Karpas-422 (cell line): ENCODE results near the gene ADGRA1. TPM values are rescaled to one million over a fixed set of nuclear protein-coding genes. Genes with fewer than 3 reads are reported as not detected.

ENCODE experiments used
- DNase-seq: peaks from one replicate; pipeline ENCODE4 v3.0.0-alpha.2; 2015
- H2AFZ ChIP-seq: fragments of 200-600 bp; sonication (generic); 2 replicates; pipeline ENCODE4 v1.6.1; 2014; ENCODE audit warnings: antibody characterized with exemption, low read length, mixed read lengths
- H3K27ac ChIP-seq: fragments of 200-600 bp; sonication (generic); 2 replicates; pipeline ENCODE4 v1.5.1; 2014; ENCODE audit warnings: mild to moderate bottlenecking, low read length, moderate library complexity
- H3K27me3 ChIP-seq: fragments of 200-600 bp; sonication (generic); 2 replicates; pipeline ENCODE4 v1.6.1; 2014; ENCODE audit warnings: low read length, mixed read lengths
- H3K36me3 ChIP-seq: fragments of 200-600 bp; sonication (generic); 2 replicates; pipeline ENCODE4 v1.6.1; 2014; ENCODE audit warnings: low read length, mixed read lengths; ENCODE audit not compliant: insufficient read depth
- H3K4me1 ChIP-seq: fragments of 200-600 bp; sonication (generic); 2 replicates; pipeline ENCODE4 v1.6.1; 2014; ENCODE audit warnings: mild to moderate bottlenecking, low read length, mixed read lengths
- H3K4me2 ChIP-seq: fragments of 200-600 bp; sonication (generic); 2 replicates; pipeline ENCODE4 v1.6.1; 2014; ENCODE audit warnings: low read length, low read depth, mild to moderate bottlenecking; ENCODE audit not compliant: poor library complexity, severe bottlenecking
- H3K4me3 ChIP-seq: fragments of 200-600 bp; sonication (generic); 2 replicates; pipeline ENCODE4 v1.5.1; 2014; ENCODE audit warnings: mild to moderate bottlenecking, antibody characterized with exemption, low read length, mixed read lengths
- H3K79me2 ChIP-seq: fragments of 200-600 bp; sonication (generic); 2 replicates; pipeline ENCODE4 v1.6.1; 2014; ENCODE audit warnings: mild to moderate bottlenecking, low read length, mixed read lengths
- H3K9ac ChIP-seq: fragments of 200-600 bp; sonication (generic); 2 replicates; pipeline ENCODE4 v1.6.0; 2014; ENCODE audit warnings: low read length
- H3K9me2 ChIP-seq: fragments of 200-600 bp; sonication (generic), shearing (Covaris generic); replicated peaks from 2 replicates; pipeline ENCODE4 v1.6.0; 2014; ENCODE audit warnings: mild to moderate bottlenecking, low read length, moderate library complexity; ENCODE audit not compliant: insufficient read depth
- H3K9me3 ChIP-seq: fragments of 300-700, 200-600 bp; sonication (generic); 2 replicates; pipeline ENCODE4 v1.6.1; 2014; ENCODE audit warnings: low read length, mixed read lengths
- H4K20me1 ChIP-seq: fragments of 200-600 bp; sonication (generic); 2 replicates; pipeline ENCODE4 v1.6.1; 2014; ENCODE audit warnings: mild to moderate bottlenecking, antibody characterized with exemption, low read length, low read depth; ENCODE audit not compliant: insufficient read depth
- total RNA-seq: library from RNA; depleted of rRNA; stranded (reverse); fragments of >200 nt; shearing (Covaris generic); gene quantifications from 2 replicates; pipeline ENCODE4 v1.2.3, GENCODE V29; 2014; ENCODE audit warnings: low replicate concordance

ADGRA1 gene
- total RNA-seq, 1 experiment from 2014 or later: not detected

DNA sequence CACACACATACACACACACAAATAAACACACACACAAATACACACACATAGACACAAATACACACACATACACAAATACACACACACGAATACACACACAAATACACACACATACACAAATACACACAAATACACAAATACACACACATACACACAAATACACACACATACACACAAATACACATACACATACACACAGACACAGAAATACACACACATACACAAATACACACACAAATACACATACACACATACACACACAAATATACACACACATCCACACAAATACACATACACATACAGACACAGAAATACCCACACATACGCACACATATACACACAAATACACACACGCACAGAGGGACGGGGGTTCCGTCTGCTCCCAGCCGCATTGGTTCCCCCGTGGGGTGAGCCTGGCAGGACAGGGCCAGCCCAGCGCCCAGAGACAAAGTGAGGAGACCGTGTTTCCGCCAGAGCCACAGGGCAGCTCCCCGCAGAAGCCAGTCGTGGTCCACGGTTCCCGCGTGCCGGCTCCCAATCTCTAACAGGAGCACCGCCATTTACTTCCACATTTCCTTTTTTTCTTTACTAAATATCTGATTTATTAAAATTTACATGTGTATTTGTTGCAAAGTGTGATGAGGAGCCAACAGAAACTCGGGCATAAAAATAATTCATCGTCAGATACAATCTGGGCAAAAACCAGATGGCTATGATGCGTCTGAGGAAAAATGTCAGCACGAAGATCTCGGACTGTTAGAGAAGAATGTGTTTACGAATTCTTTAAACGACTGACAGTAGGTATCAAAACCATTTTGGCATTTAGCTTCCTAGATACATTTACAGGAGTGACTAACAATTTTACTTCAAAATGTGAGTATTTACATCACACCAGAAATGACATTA, 69.2 kb downstream of the ADGRA1 start:
- no peak overlapping the region for H3K27ac ChIP-seq
- H2AFZ ChIP-seq: no peak overlapping the region
- DNase-seq: no peak
- H3K27me3 ChIP-seq: no peaks in the 10 kb centered on the region
- H3K9me2 ChIP-seq: no peaks in the 10 kb centered on the region
- H3K4me1 ChIP-seq: no peaks in the 10 kb centered on the region
- no peaks in the 10 kb centered on the region for H3K9me3 ChIP-seq
- no peaks in the 10 kb centered on the region for H3K79me2 ChIP-seq
- no peak overlapping the region for H3K4me2 ChIP-seq
- H3K36me3 ChIP-seq: no peaks in the 10 kb centered on the region
- no peak overlapping the region for H3K9ac ChIP-seq
- H4K20me1 ChIP-seq: no peaks in the 10 kb centered on the region
- H3K4me3 ChIP-seq: no peak overlapping the region

DNA sequence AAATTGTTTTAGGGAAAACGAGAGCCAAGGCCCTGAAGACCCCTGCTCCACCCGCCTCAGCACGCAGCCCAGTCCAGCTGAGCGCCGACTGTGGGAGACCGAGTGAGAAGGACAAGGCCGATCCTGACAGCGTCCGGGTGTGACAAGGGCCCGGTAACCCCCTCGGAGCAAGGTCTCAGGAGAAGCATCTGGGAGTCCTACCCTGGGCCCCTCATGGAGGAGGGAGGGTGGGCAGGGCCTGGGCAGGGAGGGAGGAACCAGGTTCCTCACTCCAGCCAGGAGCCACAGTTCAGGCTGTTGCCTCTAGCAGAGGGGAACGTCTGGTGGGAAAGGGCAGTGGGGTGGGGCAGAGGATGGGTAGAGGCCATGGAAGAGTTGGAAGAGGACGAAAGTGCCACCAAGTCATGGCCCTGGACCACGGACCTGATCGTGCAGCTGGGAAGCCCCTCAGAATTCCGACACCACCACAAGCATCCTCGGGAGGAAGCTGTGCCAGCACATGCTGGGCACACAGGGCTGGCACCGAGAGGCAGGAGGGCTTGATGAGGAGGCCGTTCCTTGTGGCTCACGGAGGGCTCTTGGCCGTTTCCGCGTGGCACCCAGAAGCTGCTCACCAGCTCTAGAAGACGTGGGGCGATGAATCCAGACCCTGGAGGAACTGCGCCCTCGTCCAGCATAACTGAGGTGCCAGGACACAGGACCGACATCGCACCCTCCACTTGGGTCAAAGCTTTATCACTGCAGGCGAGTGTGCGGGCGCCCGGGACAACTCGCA, 70.1 kb downstream of the ADGRA1 start:
- Histone ChIP-seq H3K27me3 (no peaks in the 10 kb centered on the region), H3K4me3 (no peak overlapping the region), H3K9ac (no peak overlapping the region), H3K4me1 (no peaks in the 10 kb centered on the region), H3K27ac (no peak overlapping the region), H3K9me2 (no peaks in the 10 kb centered on the region), H4K20me1 (no peaks in the 10 kb centered on the region), H3K79me2 (no peaks in the 10 kb centered on the region), H3K36me3 (no peaks in the 10 kb centered on the region), H2AFZ (no peak overlapping the region), H3K9me3 (no peaks in the 10 kb centered on the region), H3K4me2 (no peak overlapping the region)
- no peak for DNase-seq

- Histone ChIP-seq H3K27me3 (no peaks in the 10 kb centered on the region), H3K9me2 (no peaks in the 10 kb centered on the region), H3K4me2 (no peak overlapping the region), H3K9me3 (no peaks in the 10 kb centered on the region), H3K4me1 (no peaks in the 10 kb centered on the region), H3K9ac (no peak overlapping the region), H2AFZ (no peak overlapping the region), H3K79me2 (no peaks in the 10 kb centered on the region), H3K4me3 (no peak overlapping the region), H3K36me3 (no peaks in the 10 kb centered on the region), H3K27ac (no peak overlapping the region), H4K20me1 (no peaks in the 10 kb centered on the region)
- no peak for DNase-seq
Measured at GRCh38 chr10:133158437-133158755, 70.7 kb downstream of the ADGRA1 start.

DNA sequence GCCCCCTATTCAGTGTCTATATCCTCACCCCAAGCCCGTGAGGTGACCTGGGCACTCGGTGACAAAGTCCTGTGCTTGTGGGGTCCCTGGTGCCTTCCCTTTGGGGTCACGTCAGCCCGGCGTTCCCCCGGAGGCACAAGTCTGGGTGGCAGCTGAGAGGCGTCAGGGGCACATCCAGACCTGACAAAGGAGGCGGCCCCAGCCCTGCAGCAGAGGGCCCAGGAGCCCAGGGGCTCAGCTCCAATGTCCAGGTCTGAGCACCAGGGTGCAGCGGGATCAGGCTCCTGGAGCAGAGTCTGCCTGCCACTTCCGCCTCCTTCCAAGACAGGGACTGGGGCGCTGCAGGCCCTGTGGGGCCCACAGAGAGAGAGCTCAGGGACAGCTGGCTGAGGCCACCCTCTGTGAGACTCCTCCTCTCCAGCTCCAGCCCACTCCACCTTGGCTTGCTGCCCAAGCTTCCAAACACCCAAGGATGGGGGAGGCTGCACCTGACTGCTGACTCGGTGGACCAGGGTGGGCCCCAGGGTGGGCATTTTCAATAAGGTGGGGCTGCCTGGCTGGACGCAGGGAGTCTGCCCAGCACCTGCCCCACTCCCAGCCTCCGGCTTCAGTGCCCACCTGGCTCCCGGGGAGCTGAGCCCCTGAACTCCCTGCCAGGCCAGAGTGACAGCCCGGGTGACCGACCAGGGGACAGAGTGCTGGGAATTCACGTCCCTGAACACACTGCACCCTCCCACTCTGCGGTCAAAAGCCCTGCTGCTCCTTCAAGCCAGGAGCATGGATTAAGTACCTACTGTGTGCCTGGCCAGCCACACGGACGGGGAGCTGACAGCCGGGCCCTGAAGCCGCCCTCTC, 71.3 kb downstream of the ADGRA1 start:
- no peak overlapping the region for H3K4me2 ChIP-seq
- H3K4me1 ChIP-seq: no peaks in the 10 kb centered on the region
- H2AFZ ChIP-seq: no peak overlapping the region
- no peaks in the 10 kb centered on the region for H3K9me2 ChIP-seq
- DNase-seq: no peak
- H3K36me3 ChIP-seq: no peaks in the 10 kb centered on the region
- no peak overlapping the region for H3K9ac ChIP-seq
- H4K20me1 ChIP-seq: no peaks in the 10 kb centered on the region
- no peak overlapping the region for H3K27ac ChIP-seq
- no peaks in the 10 kb centered on the region for H3K27me3 ChIP-seq
- H3K79me2 ChIP-seq: no peaks in the 10 kb centered on the region
- no peaks in the 10 kb centered on the region for H3K9me3 ChIP-seq
- no peak overlapping the region for H3K4me3 ChIP-seq

GRCh38 chr10:133159611-133159949, 71.9 kb downstream of the ADGRA1 start:
- H3K27me3 ChIP-seq: no peaks in the 10 kb centered on the region

DNA sequence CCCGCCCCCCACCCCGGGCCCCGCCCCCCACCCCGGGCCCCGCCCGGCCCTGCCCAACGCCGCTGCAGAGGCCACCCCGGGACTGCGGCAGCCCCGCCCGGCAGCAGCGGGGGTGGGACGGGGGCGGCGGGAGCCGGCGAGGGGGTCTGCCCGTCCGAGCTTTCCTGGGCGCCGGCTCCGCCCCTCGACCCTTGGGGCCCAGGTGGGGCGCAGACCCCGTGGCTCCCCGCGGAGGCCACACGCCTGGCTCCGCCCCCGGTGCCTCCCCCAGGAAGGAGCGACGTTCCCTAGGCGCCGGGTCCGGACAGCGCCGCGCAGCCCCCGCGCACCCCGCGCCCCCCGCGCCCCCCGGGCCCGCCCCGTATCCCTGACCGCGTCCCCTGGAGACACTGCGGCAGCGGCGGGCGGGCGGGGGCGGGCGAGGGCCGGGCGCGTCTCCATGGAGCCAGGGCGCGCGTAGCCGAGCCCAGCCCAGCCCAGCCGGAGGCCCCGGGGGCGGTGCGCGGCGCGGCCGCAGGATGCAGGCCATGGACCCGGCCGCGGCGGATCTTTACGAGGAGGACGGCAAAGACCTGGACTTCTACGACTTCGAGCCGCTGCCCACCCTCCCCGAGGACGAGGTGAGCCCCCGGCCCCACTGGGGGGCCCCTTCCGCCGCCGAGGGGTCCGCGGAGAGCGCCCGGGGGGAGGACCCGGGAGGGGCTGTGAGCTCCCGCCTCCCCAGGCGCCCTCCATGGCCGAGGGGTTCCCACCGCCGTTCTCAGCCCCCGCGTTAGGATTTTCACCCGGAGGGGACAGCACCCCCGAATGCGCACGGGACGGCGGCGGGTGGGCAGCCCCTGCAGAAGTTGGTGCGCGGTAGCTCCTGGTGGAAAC, 72.5 kb downstream of the ADGRA1 start, which contains the start of gene KNDC1:
Gene KNDC1 (plus strand): TSS at position 270 of the 876 bp plus-strand sequence. CDS start 249 bp downstream, at position 519.
- Histone ChIP-seq H3K9ac (no peak within 1 kb of the TSS), H3K27ac (no peak within 1 kb of the TSS), H3K9me3 (no peaks in the 10 kb centered on the region), H2AFZ (no peak within 1 kb of the TSS), H3K4me3 (no peak within 1 kb of the TSS), H3K4me1 (no peaks in the 10 kb centered on the region), H4K20me1 (no peaks in the 10 kb centered on the region), H3K36me3 (no peaks in the 10 kb centered on the region), H3K79me2 (no peaks in the 10 kb centered on the region), H3K4me2 (no peak within 1 kb of the TSS), H3K9me2 (no peaks in the 10 kb centered on the region), H3K27me3 (no peaks in the 10 kb centered on the region)
- DNase-seq: no peak

More at GRCh38 chr10:133159611-133159949, 71.9 kb downstream of the ADGRA1 start:
- no peak overlapping the region for H2AFZ ChIP-seq
- no peak overlapping the region for H3K4me3 ChIP-seq
- H3K4me2 ChIP-seq: no peak overlapping the region
- H3K9ac ChIP-seq: no peak overlapping the region
- no peaks in the 10 kb centered on the region for H3K79me2 ChIP-seq
- no peaks in the 10 kb centered on the region for H3K9me2 ChIP-seq
- DNase-seq: no peak
- H3K27ac ChIP-seq: no peak overlapping the region
- H3K4me1 ChIP-seq: no peaks in the 10 kb centered on the region
- H4K20me1 ChIP-seq: no peaks in the 10 kb centered on the region
- H3K9me3 ChIP-seq: no peaks in the 10 kb centered on the region
- no peaks in the 10 kb centered on the region for H3K36me3 ChIP-seq

DNA sequence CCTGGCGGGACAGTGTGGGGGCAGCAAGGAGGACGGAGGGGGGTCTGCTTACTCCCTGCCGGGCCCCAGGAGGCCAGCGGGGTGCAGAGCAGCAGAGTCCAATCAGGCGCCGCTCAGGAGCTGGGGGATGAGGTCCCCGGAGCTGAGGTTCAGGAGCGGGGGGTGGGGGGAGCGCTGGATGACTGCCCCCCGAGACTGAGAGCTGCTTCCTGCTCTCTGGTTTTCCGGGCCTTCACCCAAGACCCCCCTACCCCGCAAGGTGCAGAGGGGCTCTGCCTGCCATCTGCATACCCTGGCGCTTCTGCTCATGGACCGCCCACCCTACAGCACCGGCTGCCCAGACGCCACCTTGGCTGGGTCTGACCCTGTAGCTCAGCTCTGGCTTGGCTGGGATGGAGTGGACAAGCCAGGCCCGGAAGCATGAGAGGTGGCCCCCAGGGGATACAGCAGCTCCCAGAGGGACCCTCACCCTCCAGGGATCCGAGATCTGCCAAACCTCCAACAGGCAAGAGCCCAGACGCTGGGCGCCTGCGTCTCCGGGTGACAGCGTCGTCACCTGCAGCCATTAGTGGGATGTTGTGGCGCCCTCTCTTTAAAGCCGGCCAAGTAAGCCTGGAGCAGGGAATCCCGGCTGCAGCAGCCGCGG, 73.2 kb downstream of the ADGRA1 start:
- Histone ChIP-seq H3K36me3 (no peaks in the 10 kb centered on the region), H3K27me3 (no peaks in the 10 kb centered on the region), H3K79me2 (no peaks in the 10 kb centered on the region), H3K4me3 (no peak overlapping the region), H3K9me2 (no peaks in the 10 kb centered on the region), H3K9ac (no peak overlapping the region), H4K20me1 (no peaks in the 10 kb centered on the region), H3K9me3 (no peaks in the 10 kb centered on the region), H2AFZ (no peak overlapping the region), H3K4me2 (no peak overlapping the region), H3K4me1 (no peaks in the 10 kb centered on the region), H3K27ac (no peak overlapping the region)
- DNase-seq: no peak
